ENCODE measurements around the gene KRTAP5-3.

KRTAP5-3 gene

GRCh38 chr11:1565173-1565903 is 42.9 kb downstream of the KRTAP5-3 start:
- no peak for DNase-seq (ENCODE audit: low read depth in 2 of 2)

DNA sequence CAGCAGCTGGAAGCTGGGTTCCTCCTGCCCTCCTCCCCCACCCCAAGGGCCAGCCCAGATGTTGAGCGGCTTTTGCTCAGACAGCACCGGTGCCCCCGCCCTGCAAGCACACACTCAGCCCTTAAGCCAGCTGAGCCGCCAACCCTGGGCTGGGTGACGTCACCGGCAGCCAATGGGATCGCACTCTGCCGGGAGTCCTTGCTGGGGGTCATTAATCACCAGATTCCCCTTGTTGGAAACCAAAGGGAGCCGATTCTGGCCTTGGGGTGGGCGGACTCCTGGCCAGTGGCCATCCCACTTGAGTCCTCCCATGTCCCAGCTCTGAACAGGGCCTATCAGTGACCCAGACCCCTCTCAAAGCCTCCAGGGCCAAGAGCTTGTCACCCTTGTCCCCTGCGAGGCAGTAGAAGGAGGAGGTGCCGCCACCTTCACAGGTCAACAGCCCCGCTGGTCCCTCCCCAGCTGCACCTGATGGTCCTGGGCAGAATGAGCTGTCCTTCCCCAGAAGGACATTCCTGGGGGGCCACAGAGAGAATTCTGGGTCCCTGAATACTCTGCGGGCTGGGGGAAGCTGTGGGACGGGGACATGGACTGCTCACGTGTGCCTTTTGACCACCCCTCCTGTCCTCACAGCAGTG is 43.6 kb downstream of the KRTAP5-3 start:
- DNase-seq (ENCODE audit: low read depth in 2 of 2): no peak

DNA sequence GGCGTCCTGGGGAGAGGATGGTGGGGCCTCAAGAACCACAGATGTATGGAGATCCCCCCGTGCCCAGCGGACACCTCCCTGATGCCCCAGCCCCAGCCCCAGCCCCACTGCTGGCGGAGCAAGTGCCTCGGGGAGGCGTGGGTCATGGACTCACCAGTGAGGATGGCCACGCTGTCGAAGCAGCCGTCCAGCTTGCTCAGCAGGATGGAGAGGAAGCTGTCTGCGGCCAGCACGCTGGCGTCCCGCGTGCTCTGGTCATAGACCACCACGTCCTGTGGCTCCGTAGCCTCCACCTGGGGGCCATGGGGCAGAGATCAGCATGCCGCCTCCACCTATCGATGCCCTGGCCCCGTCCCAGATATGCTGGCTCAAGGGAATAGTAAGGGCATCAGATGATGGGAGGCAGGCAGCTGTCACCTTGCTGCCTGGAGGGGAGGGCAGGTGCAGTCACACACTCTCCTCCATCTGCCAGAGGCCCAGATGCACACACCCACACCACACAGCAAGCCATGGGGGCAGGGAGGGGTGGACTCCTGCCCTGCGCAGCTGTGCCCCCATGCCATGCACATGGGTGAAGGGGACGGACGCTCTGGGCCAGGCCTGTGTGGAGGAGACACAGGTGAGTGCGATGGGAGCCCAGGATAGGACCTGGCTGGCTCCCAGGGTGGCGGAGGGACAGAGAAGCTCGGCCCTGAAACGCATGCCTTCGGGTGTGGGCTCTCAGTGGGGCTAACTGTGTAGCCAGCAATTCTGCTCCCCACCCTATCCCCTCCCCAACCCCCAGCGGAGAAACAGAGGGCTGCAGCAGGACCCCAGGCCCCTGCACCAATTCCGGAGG is 44.3 kb downstream of the KRTAP5-3 start:
- DNase-seq (ENCODE audit: low read depth in 2 of 2): no peak

- DNase-seq (ENCODE audit: low read depth in 2 of 2): no peak
Observed at GRCh38 chr11:1563149-1563638, 45.1 kb downstream of the KRTAP5-3 start.

- DNase-seq (ENCODE audit: low read depth in 2 of 2): no peak
Observed at GRCh38 chr11:1562469-1563148, 45.7 kb downstream of the KRTAP5-3 start.

- DNase-seq (ENCODE audit: low read depth in 2 of 2): no peak
Observed at GRCh38 chr11:1561955-1562354, 46.3 kb downstream of the KRTAP5-3 start.

DNA sequence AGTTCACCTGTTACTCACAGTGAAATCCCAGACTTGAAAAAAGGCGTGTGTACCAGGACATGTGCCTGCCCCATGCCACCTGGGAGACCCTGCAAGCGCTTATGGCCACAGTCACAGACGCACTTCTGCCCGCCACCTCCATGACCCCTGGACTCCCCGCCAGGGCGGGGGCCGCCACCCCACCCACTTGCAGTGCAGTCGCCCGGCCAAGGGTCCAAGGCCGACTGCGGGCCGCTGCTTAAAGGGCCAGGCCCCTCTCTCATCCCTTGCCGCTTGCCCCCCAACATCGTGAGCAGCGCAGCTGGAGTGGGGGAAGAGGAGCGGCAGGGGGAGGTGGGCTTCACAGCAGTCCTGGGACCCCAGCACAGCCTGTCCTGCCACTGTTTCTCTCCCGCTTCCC is 47.0 kb downstream of the KRTAP5-3 start:
- DNase-seq (ENCODE audit: low read depth in 2 of 2): no peak

DNA sequence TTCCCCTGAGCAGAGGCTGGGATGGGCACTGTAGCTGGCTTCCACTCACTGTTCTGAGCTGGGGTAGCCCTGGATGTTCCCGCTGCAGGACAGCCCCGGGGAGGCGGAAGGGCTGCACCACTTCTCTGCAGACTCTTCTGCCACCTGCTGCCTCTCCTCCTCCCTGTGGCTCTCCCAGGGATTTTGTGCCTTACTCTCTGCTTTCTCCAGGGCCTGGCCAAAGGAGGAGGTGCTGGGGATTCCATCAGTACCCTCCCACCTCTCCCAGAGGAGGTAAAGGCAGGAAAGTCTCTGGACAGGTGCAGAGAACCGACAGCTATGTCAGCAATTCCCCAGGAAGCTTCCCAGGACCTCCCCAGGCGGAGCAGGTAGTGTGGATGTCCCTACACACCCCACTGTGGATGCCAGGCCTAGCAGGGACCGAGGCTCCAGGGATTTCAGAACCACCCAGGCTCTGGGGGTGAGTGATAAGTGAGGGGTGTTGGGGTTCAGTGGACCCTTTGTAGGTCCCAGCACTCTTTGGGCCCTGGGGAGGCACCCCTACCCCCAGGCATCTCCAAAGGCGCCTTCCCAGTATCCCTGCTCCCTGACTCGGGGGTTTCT is 47.5 kb downstream of the KRTAP5-3 start:
- DNase-seq (ENCODE audit: low read depth in 2 of 2): no peak

- no peak for DNase-seq (ENCODE audit: low read depth in 2 of 2)
Observed at GRCh38 chr11:1560002-1560648, 48.1 kb downstream of the KRTAP5-3 start.

- DNase-seq (ENCODE audit: low read depth in 2 of 2): no peak
Observed at GRCh38 chr11:1559111-1559951, 48.9 kb downstream of the KRTAP5-3 start.

DNA sequence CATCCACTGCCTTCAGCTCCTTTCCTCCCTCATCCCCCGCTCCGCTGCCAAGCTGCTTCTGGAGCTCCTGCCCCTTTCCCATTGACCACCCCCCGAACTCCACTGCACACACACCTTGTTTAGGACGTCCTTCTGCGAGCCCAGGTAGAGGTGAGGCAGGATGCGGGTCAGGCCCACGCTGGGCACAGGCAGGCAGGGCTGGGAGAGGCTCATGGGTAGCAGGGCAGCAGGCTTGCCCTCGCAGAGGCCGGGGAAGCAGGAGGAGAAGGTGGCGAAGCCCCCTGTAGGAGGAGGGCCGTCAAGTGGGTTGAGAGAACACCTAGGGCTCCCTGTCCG is 49.5 kb downstream of the KRTAP5-3 start:
- DNase-seq (ENCODE audit: low read depth in 2 of 2): no peak

- DNase-seq (ENCODE audit: low read depth in 2 of 2): no peak
Observed at GRCh38 chr11:1557904-1558774, 50.1 kb downstream of the KRTAP5-3 start.
